Natural killer cell (primary cell): ENCODE results near the gene NDUFB5. TPM values are rescaled to one million over a fixed set of nuclear protein-coding genes. Genes with fewer than 3 reads are reported as not detected.

Experiments
- ATAC-seq, 3 donors: fragments of 150-1000 bp in 2 of 3; fragments of 200-7000 bp in 1 of 3; cut with Tn5 transposase; 1 replicate in 1 of 3; 2 replicates in 2 of 3; pipeline ENCODE4 v1.10.0; 2021; ENCODE audit warnings: mild to moderate bottlenecking in 2 of 3, moderate library complexity in 2 of 3
- DNase-seq, 2 donors: peaks; one replicate each; pipeline versions ENCODE4 v3.0.0 to v3.0.0-alpha.2; 2013 to 2021; ENCODE audit warnings: mixed read lengths in 1 of 2
- H3K27ac ChIP-seq: one replicate; pipeline ENCODE4 v1.5.1; 2013; ENCODE audit warnings: mild to moderate bottlenecking, low read length
- H3K27me3 ChIP-seq: one replicate; pipeline ENCODE4 v1.6.1; 2013; ENCODE audit warnings: low read length; ENCODE audit not compliant: control insufficient read depth, insufficient read depth
- H3K36me3 ChIP-seq: one replicate; pipeline ENCODE4 v1.6.1; 2013; ENCODE audit warnings: low read length; ENCODE audit not compliant: control insufficient read depth, insufficient read depth
- H3K4me1 ChIP-seq: one replicate; pipeline ENCODE4 v1.6.1; 2013; ENCODE audit warnings: low read length; ENCODE audit not compliant: control insufficient read depth, insufficient read depth
- H3K4me3 ChIP-seq: one replicate; pipeline ENCODE4 v1.5.1; 2013; ENCODE audit warnings: low read length
- H3K9me3 ChIP-seq: one replicate; pipeline ENCODE4 v1.6.1; 2013; ENCODE audit warnings: low read length; ENCODE audit not compliant: control insufficient read depth, insufficient read depth
- H3K27ac Mint-ChIP-seq, 2 donors: one replicate each; pipeline ENCODE4 v1.8.0; 2022; ENCODE audit warnings: mild to moderate bottlenecking in 2 of 2, mixed read lengths in 2 of 2, moderate library complexity in 1 of 2
- H3K27me3 Mint-ChIP-seq, 2 donors: one replicate each; pipeline ENCODE4 v1.8.0; 2022; ENCODE audit warnings: low read depth in 2 of 2, mixed read lengths in 2 of 2
- H3K36me3 Mint-ChIP-seq: one replicate; pipeline ENCODE4 v1.8.0; 2022; ENCODE audit warnings: mixed read lengths
- H3K4me1 Mint-ChIP-seq, 2 donors: one replicate each; pipeline ENCODE4 v1.8.0; 2022; ENCODE audit warnings: mixed read lengths in 2 of 2
- H3K4me3 Mint-ChIP-seq: one replicate; pipeline ENCODE4 v1.8.0; 2022; ENCODE audit warnings: mild to moderate bottlenecking, moderate library complexity, mixed read lengths
- H3K9me3 Mint-ChIP-seq, 2 donors: one replicate each; pipeline ENCODE4 v1.8.0; 2022; ENCODE audit warnings: mixed read lengths in 2 of 2
- CTCF ChIP-seq: fragments of 200-600 bp; IDR thresholded peaks from one replicate; pipeline ENCODE4 v1.8.0; 2022; ENCODE audit warnings: antibody characterized with exemption
- WGBS: methylation state at CpG from one replicate; pipeline ENCODE4 v1.1.7; 2013; ENCODE audit warnings: missing lambda C conversion rate; ENCODE audit not compliant: insufficient coverage; 5-methylcytosine and 5-hydroxymethylcytosine counted together
- intact Hi-C: fragments of 100-400 bp; cut with micrococcal nuclease; formaldehyde crosslinking; loops from one replicate; pipeline ENCODE4 v1.14.2; 2022
- total RNA-seq, 4 donors: library from RNA; stranded (reverse); fragments of 120-200 nt in 1 of 4; gene quantifications; one replicate each; pipeline versions ENCODE4 v1.2.3 to v1.2.4, GENCODE V29; 2013 to 2022

The NDUFB5 gene
- total RNA-seq, 3 donors from 2014 or later (not counting 1 experiment from before 2014, with no cell fraction given): 19.0 to 25.4 (median 23.9) TPM

- Histone ChIP-seq H3K27ac (no peak overlapping the region), H3K27me3 (no peaks in the 10 kb centered on the region), H3K4me3 (no peak overlapping the region), H3K4me1 (no peaks in the 10 kb centered on the region), H3K36me3 (peaks cover 13% of the 10 kb centered on the region), H3K9me3 (no peaks in the 10 kb centered on the region)
- intact Hi-C loops: no loop called here
- ATAC-seq (no peak), DNase-seq (no peak)
- Mint-ChIP-seq H3K4me1 (no peaks in the 10 kb centered on the region), H3K27me3 (no peaks in the 10 kb centered on the region), H3K4me3 (no peak overlapping the region), H3K9me3 (no peaks in the 10 kb centered on the region), H3K27ac (no peak overlapping the region), H3K36me3 (peaks cover 15% of the 10 kb centered on the region)
- TF ChIP-seq CTCF: no peak
- 96% methylated on average over 3 of the region's 4 CpGs for WGBS
Measured at GRCh38 chr3:179615458-179616173, 11.0 kb downstream of the NDUFB5 start.

GRCh38 chr3:179622023-179622422 lies 17.4 kb downstream of the NDUFB5 start:
- H3K9me3 Mint-ChIP-seq: no peaks in the 10 kb centered on the region
- H3K4me1 Mint-ChIP-seq: no peaks in the 10 kb centered on the region
- intact Hi-C loops: no loop called here
- Histone ChIP-seq H3K36me3 (peaks cover 49% of the 10 kb centered on the region), H3K27me3 (no peaks in the 10 kb centered on the region), H3K4me3 (no peak overlapping the region), H3K27ac (no peak overlapping the region), H3K4me1 (no peaks in the 10 kb centered on the region), H3K9me3 (no peaks in the 10 kb centered on the region)
- H3K4me3 Mint-ChIP-seq: no peak overlapping the region
- ATAC-seq: no peak
- H3K36me3 Mint-ChIP-seq: peaks cover 27% of the 10 kb centered on the region
- no peak overlapping the region for H3K27ac Mint-ChIP-seq
- H3K27me3 Mint-ChIP-seq: no peaks in the 10 kb centered on the region
- no peak for TF ChIP-seq CTCF
- WGBS: 96% methylated on average over 2 of the region's 2 CpGs
- DNase-seq: no peak

- Mint-ChIP-seq H3K27ac (no peak overlapping the region), H3K27me3 (no peaks in the 10 kb centered on the region), H3K36me3 (peaks cover 19% of the 10 kb centered on the region), H3K4me1 (no peaks in the 10 kb centered on the region), H3K4me3 (no peak overlapping the region), H3K9me3 (no peaks in the 10 kb centered on the region)
- WGBS: 83% methylated on average over 1 of the region's 3 CpGs
- Histone ChIP-seq H3K27me3 (no peaks in the 10 kb centered on the region), H3K36me3 (peaks cover 37% of the 10 kb centered on the region), H3K4me1 (no peaks in the 10 kb centered on the region), H3K4me3 (no peak overlapping the region), H3K27ac (no peak overlapping the region), H3K9me3 (no peaks in the 10 kb centered on the region)
- intact Hi-C loops: no loop called here
- no peak for TF ChIP-seq CTCF
- DNase-seq (no peak), ATAC-seq (no peak)
Measured at GRCh38 chr3:179624451-179624850, 19.9 kb downstream of the NDUFB5 start.
